GM18519 (cell line): ENCODE measurements around the gene RBM20.

ENCODE experiments used
- ATAC-seq: cut with Tn5 transposase; IDR thresholded peaks from one replicate; pipeline ENCODE4 v1.9.1; 2021; ENCODE audit warnings: mild to moderate bottlenecking, moderate library complexity; ENCODE audit not compliant: unreplicated experiment, low FRiP score

Gene RBM20

DNA sequence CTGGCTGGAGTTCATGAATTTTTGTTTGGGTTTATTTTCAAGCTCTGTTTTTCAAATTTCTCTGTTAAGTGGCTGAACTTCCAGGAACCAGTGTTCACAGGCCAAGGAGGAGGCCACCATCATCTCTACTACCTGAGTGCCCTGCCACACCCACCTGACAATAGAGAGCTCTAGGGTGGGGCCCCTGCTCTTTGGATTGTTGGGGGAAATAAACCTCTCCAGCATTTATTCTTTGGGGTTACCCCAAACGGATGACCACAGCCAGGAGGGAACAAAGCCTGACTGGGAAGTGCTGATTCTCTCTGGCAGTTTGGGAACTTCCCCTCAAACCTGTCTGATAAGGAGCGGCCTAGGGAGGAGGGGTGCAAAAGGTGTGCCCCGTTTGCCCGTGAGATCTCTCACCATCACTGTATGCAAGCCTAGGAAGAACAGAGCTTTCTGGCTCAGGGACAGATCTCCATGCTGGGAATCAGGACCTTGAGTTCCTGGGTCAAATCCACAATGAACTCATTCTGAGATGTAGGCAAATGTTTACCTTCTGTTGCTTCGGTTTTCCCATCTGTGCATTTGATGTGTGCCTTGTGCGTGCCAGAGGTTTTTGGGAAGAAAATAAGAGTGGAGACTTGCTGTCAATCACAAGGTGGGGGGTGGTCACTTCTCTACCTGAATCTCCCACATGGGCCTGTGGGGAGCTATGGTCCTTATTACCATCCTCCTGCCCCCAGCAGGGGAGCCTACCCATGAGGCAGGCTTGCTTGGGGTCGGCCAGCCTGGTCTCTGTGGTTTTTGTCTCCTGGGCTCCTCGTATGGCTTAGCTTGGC lies 199.9 kb downstream of the RBM20 start:
- no peak for ATAC-seq

GRCh38 chr10:110844617-110844881 lies 200.4 kb downstream of the RBM20 start:
- no peak for ATAC-seq

GRCh38 chr10:110845192-110845755 lies 201.1 kb downstream of the RBM20 start:
- no peak for ATAC-seq

DNA sequence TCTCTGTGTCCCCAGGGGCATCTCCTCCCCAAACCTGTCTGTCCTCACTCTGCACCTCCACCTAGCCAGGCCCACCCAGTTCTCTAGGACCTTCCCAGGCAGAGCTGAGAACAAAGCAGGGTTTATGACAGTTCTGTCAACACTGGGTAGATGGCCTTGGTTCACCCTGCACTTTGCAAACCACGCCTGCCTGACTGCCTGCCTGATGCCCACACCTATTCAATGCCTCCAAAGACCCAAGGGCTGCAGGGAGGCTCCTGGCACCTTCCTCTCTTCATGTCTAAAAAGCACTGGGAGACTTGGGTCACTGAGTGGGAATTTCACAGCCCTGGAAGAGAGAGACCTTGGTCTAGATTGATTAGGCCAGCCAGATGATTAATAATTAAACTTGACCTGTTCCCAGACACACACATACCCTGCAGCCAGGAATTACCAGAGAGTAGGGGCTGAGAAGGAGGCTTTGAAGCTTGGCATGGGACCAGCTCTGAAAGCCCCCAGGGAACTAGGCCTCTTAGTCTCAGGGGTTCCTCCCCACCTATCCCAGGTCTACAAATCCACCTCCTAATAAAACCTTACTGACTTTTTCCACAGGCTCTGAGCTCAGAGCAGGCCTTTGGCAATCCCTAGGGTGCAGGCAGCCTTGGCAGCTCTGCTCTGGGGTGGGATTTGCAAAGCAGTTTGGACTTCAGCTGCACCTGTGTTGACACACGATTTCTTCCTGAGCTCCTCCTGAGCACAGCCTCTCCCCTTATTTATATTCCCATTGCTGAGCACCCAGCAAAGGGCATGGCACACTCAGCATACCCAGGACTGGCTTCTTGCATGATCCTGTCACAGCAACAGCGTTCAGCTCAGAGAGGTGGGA lies 201.9 kb downstream of the RBM20 start:
- no peak for ATAC-seq

DNA sequence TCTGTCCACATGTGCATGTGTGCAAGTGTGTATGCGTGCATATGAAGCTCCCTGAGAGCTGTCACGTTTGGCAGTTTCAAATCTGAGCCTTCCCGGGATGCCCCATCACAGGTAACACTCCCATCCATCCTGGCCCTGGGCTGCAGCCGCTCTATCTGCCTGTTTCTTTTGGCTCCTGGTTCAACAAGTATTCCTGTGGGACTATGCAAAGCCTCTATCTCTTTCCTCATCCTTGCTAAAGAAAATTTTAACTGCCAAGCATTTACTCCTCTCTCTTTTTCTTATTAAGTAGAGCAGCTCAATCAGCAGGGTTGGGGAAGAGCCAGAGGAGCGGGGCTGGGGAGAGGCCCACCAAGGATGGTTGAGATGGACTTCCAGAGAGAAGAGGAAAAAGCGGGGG lies 203.2 kb downstream of the RBM20 start:
- no peak for ATAC-seq

- no peak for ATAC-seq
Measured at GRCh38 chr10:110848106-110848505, 204.0 kb downstream of the RBM20 start.

DNA sequence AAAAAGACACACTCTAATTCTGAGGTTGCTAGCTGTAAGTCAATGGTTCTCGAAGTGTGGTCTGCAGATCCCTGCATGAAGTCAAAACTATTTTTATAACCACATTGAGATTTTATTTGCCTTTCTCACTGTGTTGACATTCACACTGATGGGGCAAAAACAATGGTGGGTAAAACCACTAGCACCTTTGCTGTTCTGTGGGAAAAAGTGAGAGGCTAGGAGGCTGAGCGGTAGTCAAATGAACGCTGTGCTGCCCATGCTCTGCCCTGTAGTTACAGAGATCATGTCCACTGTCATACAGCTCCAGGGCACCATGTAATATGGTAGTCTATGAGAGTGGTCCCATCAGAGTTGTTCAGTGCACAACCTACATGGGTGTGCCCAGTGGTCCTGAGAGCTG lies 206.0 kb downstream of the RBM20 start:
- ATAC-seq = no peak

GRCh38 chr10:110851020-110851612 lies 207.0 kb downstream of the RBM20 start:
- ATAC-seq = no peak

GRCh38 chr10:110852255-110852896 lies 208.2 kb downstream of the RBM20 start:
- ATAC-seq = no peak

DNA sequence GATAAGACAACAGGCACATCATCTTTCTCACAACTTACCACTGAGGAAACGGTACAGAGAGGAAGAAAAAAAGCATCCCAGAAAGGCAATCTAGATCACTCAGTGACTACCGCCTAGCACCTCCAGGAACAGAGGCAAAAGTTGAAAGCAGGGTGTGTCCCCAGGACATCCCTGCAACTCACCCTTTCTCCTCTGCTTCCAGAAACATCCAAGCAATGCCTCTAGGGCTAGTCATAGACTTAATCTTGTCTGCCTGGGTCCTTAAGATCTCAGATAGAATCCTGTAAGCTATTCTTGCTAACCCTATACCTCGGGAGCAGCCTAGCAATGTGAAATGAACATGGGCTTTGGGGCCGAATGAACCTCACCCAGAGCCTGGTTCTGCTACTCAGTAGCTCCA lies 208.8 kb downstream of the RBM20 start:
- ATAC-seq = no peak

- ATAC-seq = no peak
Measured at GRCh38 chr10:110853921-110854605, 209.9 kb downstream of the RBM20 start.

DNA sequence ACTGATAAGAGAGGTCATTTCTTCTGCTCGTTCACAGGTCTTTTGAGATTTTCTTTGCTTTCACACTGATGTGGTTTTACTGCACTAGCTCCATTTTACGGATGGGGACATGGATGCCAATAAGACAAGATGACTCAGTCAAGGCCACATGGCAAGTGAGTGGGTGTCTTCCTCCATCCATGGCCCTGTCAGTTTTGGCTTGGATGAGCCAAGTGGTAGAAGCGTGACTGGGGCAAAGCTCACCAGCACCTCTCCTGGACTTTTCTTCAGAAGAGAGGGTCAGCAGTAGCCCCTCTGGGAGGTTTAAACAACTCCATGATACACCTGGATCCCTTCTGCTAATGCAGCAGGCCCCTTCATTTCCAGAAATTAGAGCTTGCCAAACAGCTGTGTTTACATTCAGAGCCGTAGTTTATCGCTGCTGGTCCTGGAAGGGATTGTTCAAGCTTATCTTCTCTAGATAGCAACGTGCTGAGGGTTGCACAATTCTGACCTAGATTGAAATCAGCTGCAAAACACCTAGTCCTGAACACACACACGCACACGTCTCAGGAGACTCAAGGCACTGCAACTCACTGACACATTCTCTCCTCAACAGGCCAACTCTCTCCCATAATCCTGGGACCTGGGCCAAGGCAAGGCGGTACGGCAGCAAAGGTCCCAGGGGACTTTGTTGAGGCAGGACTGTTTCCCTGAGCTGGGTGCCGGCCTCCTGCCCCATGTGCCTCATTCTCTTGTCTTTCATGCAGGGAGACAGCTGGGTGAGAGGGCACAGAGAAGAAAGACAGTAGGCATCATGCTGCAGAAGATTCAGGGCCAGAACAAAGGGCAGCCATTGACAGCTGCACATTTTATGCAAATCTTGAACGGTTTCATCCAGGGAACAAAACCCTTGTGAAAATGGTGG lies 213.4 kb downstream of the RBM20 start:
- peak; percentile 37 for ATAC-seq

GRCh38 chr10:110858297-110858934 lies 214.3 kb downstream of the RBM20 start:
- no peak for ATAC-seq

- ATAC-seq = no peak
Measured at GRCh38 chr10:110859206-110859972, 215.3 kb downstream of the RBM20 start.

DNA sequence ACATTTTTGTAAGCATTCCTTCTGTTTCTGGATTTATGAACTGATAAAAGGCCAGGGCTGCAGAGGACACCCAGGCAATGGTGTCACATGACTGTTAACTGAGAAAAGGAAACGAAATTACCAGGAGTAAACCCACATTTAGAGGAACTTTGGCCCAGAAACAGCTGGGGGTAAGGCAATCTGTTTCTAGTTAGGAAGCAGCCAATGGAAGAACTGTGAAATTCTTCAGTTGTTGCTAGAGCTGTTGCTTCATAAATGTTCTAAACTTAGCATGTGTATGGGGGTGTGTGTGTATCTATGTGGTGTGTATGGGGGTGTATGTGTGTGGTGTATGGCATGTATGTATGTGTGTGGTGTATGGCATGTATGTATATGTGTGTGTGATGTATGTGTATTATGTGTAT lies 215.8 kb downstream of the RBM20 start:
- no peak for ATAC-seq

- peak; percentile 38 for ATAC-seq
Measured at GRCh38 chr10:110860576-110861241, 216.6 kb downstream of the RBM20 start.

GRCh38 chr10:110861476-110861875 lies 217.3 kb downstream of the RBM20 start:
- no peak for ATAC-seq
